Measurements from ENCODE around the gene REXO2.

REXO2 gene

GRCh38 chr11:114439229-114440120 is at the start of gene REXO2:
Gene REXO2 (plus strand): TSS chr11:114439467. CDS start chr11:114439529, 62 bp downstream.
- DNase-seq (ENCODE audit: extremely low read depth in 1 of 2, low read depth in 1 of 2), result peak; percentile 85 to 90

- no peak for DNase-seq (ENCODE audit: extremely low read depth in 1 of 2, low read depth in 1 of 2)
Measured at GRCh38 chr11:114392735-114393667, 46.3 kb upstream of the REXO2 start.

GRCh38 chr11:114395736-114396135 is 43.5 kb upstream of the REXO2 start:
- DNase-seq (ENCODE audit: extremely low read depth in 1 of 2, low read depth in 1 of 2), result no peak

GRCh38 chr11:114396916-114397315 is 42.4 kb upstream of the REXO2 start:
- DNase-seq (ENCODE audit: extremely low read depth in 1 of 2, low read depth in 1 of 2), result no peak

- DNase-seq (ENCODE audit: extremely low read depth in 1 of 2, low read depth in 1 of 2), result no peak
Measured at GRCh38 chr11:114397349-114397982, 41.8 kb upstream of the REXO2 start.

- DNase-seq (ENCODE audit: extremely low read depth in 1 of 2, low read depth in 1 of 2), result no peak
Measured at GRCh38 chr11:114398303-114398920, 40.9 kb upstream of the REXO2 start.

- DNase-seq (ENCODE audit: extremely low read depth in 1 of 2, low read depth in 1 of 2), result no peak
Measured at GRCh38 chr11:114399490-114400215, 39.6 kb upstream of the REXO2 start.

- peak; percentile 92 to 97 for DNase-seq (ENCODE audit: extremely low read depth in 1 of 2, low read depth in 1 of 2)
Measured at GRCh38 chr11:114400216-114400914, 38.9 kb upstream of the REXO2 start, which contains the start of the genes C11orf71 and RBM7. Gene C11orf71 (minus strand): TSS chr11:114400511. CDS start chr11:114400331, 180 bp downstream. Gene RBM7 (plus strand): TSS chr11:114400666. CDS start chr11:114400672, 6 bp downstream.

- no peak for DNase-seq (ENCODE audit: extremely low read depth in 1 of 2, low read depth in 1 of 2)
Measured at GRCh38 chr11:114400915-114401223, 38.4 kb upstream of the REXO2 start.

GRCh38 chr11:114401311-114401710 is 38.0 kb upstream of the REXO2 start:
- DNase-seq (ENCODE audit: extremely low read depth in 1 of 2, low read depth in 1 of 2), result no peak

- DNase-seq (ENCODE audit: extremely low read depth in 1 of 2, low read depth in 1 of 2), result no peak
Measured at GRCh38 chr11:114412946-114413345, 26.3 kb upstream of the REXO2 start.

GRCh38 chr11:114413958-114414357 is 25.3 kb upstream of the REXO2 start:
- no peak for DNase-seq (ENCODE audit: extremely low read depth in 1 of 2, low read depth in 1 of 2)

- no peak for DNase-seq (ENCODE audit: extremely low read depth in 1 of 2, low read depth in 1 of 2)
Measured at GRCh38 chr11:114416441-114416961, 22.8 kb upstream of the REXO2 start.

- no peak for DNase-seq (ENCODE audit: extremely low read depth in 1 of 2, low read depth in 1 of 2)
Measured at GRCh38 chr11:114426280-114426679, 13.0 kb upstream of the REXO2 start.

GRCh38 chr11:114430290-114430689 is 9.0 kb upstream of the REXO2 start:
- no peak for DNase-seq (ENCODE audit: extremely low read depth in 1 of 2, low read depth in 1 of 2)

- DNase-seq (ENCODE audit: extremely low read depth in 1 of 2, low read depth in 1 of 2), result no peak
Measured at GRCh38 chr11:114432893-114433292, 6.4 kb upstream of the REXO2 start.

- DNase-seq (ENCODE audit: extremely low read depth in 1 of 2, low read depth in 1 of 2), result no peak
Measured at GRCh38 chr11:114433376-114433775, 5.9 kb upstream of the REXO2 start.

GRCh38 chr11:114438303-114438702 is 964 bp upstream of the REXO2 start:
- no peak for DNase-seq (ENCODE audit: extremely low read depth in 1 of 2, low read depth in 1 of 2)
